ENCODE results near the gene ZCCHC7.

The ZCCHC7 gene

GRCh38 chr9:37382982-37383357 is 262.6 kb downstream of the ZCCHC7 start:
- H3K4me3 ChIP-seq (ENCODE audit: insufficient read length, low read depth), result no peak overlapping the region
- peaks cover 3% of the 10 kb centered on the region for H3K4me1 ChIP-seq (ENCODE audit: insufficient read depth, insufficient read length)
- no peak for TF ChIP-seq ZNF274 (IDR thresholded peaks at IDR 0.05; ENCODE audit: low read depth, low read length)
- no peak for TF ChIP-seq YY1 (IDR thresholded peaks at IDR 0.05; ENCODE audit: insufficient read depth, insufficient read length)
- no peak for TF ChIP-seq SUZ12 (IDR thresholded peaks at IDR 0.05; ENCODE audit: extremely low read depth, insufficient read depth, insufficient read length)
- H3K9ac ChIP-seq (ENCODE audit: insufficient read length, low read depth), result no peak overlapping the region
- no peaks in the 10 kb centered on the region for H3K36me3 ChIP-seq (ENCODE audit: insufficient read depth, insufficient read length, low read length)
- DNase-seq (ENCODE audit: low read depth, low spot score), result no peak
- H3K27me3 ChIP-seq (ENCODE audit: insufficient read depth, insufficient read length), result no peaks in the 10 kb centered on the region
- peaks cover 5% of the 10 kb centered on the region; the same call in 1 of the 2 replicates for H3K9me3 ChIP-seq (ENCODE audit: insufficient read depth, low read length)

DNA sequence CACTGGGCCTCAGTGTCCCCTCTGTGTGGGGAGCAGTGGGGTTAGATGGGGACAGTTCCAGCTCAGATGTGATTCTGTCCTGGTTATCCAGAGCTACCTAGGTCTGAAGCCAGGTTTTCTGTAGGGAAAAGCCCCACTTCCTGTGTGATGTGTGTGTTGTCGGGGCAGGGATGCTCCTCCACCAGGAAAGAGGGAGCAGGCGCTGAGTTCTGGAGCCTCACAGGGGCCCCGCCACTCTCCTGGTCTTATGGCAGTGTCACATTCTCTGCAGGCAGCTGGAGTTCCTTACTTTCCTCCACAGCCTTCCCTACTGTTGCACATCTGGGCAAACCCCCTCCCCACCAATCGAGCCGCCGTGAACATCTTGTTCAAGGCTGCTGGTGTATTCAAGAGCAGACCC is 263.0 kb downstream of the ZCCHC7 start:
- H3K9ac ChIP-seq (ENCODE audit: insufficient read length, low read depth), result no peak overlapping the region
- H3K36me3 ChIP-seq (ENCODE audit: insufficient read depth, insufficient read length, low read length), result no peaks in the 10 kb centered on the region
- peaks cover 5% of the 10 kb centered on the region; the same call in 1 of the 2 replicates for H3K9me3 ChIP-seq (ENCODE audit: insufficient read depth, low read length)
- TF ChIP-seq ZNF274 (IDR thresholded peaks at IDR 0.05; ENCODE audit: low read depth, low read length) (no peak), YY1 (IDR thresholded peaks at IDR 0.05; ENCODE audit: insufficient read depth, insufficient read length) (no peak), SUZ12 (IDR thresholded peaks at IDR 0.05; ENCODE audit: extremely low read depth, insufficient read depth, insufficient read length) (no peak)
- no peak for DNase-seq (ENCODE audit: low read depth, low spot score)
- H3K4me3 ChIP-seq (ENCODE audit: insufficient read length, low read depth), result no peak overlapping the region
- peaks cover 3% of the 10 kb centered on the region for H3K4me1 ChIP-seq (ENCODE audit: insufficient read depth, insufficient read length)
- H3K27me3 ChIP-seq (ENCODE audit: insufficient read depth, insufficient read length), result no peaks in the 10 kb centered on the region

- Histone ChIP-seq H3K27me3 (ENCODE audit: insufficient read depth, insufficient read length) (no peaks in the 10 kb centered on the region), H3K9ac (ENCODE audit: insufficient read length, low read depth) (no peak overlapping the region), H3K9me3 (ENCODE audit: insufficient read depth, low read length) (peaks cover 5% of the 10 kb centered on the region; the same call in 1 of the 2 replicates), H3K4me3 (ENCODE audit: insufficient read length, low read depth) (no peak overlapping the region), H3K4me1 (ENCODE audit: insufficient read depth, insufficient read length) (peaks cover 3% of the 10 kb centered on the region), H3K36me3 (ENCODE audit: insufficient read depth, insufficient read length, low read length) (no peaks in the 10 kb centered on the region)
- no peak for TF ChIP-seq SUZ12 (IDR thresholded peaks at IDR 0.05; ENCODE audit: extremely low read depth, insufficient read depth, insufficient read length)
- no peak for TF ChIP-seq YY1 (IDR thresholded peaks at IDR 0.05; ENCODE audit: insufficient read depth, insufficient read length)
- TF ChIP-seq ZNF274 (IDR thresholded peaks at IDR 0.05; ENCODE audit: low read depth, low read length), result no peak
- DNase-seq (ENCODE audit: low read depth, low spot score), result no peak
Observed at GRCh38 chr9:37383876-37384746, 263.7 kb downstream of the ZCCHC7 start.

- Histone ChIP-seq H3K4me3 (ENCODE audit: insufficient read length, low read depth) (no peak overlapping the region), H3K27me3 (ENCODE audit: insufficient read depth, insufficient read length) (no peaks in the 10 kb centered on the region), H3K36me3 (ENCODE audit: insufficient read depth, insufficient read length, low read length) (no peaks in the 10 kb centered on the region), H3K9ac (ENCODE audit: insufficient read length, low read depth) (no peak overlapping the region), H3K9me3 (ENCODE audit: insufficient read depth, low read length) (peaks cover 5% of the 10 kb centered on the region; the same call in 1 of the 2 replicates), H3K4me1 (ENCODE audit: insufficient read depth, insufficient read length) (peaks cover 3% of the 10 kb centered on the region)
- TF ChIP-seq SUZ12 (IDR thresholded peaks at IDR 0.05; ENCODE audit: extremely low read depth, insufficient read depth, insufficient read length) (no peak), ZNF274 (IDR thresholded peaks at IDR 0.05; ENCODE audit: low read depth, low read length) (no peak), YY1 (IDR thresholded peaks at IDR 0.05; ENCODE audit: insufficient read depth, insufficient read length) (no peak)
- no peak for DNase-seq (ENCODE audit: low read depth, low spot score)
Observed at GRCh38 chr9:37385286-37385685, 264.9 kb downstream of the ZCCHC7 start.

DNA sequence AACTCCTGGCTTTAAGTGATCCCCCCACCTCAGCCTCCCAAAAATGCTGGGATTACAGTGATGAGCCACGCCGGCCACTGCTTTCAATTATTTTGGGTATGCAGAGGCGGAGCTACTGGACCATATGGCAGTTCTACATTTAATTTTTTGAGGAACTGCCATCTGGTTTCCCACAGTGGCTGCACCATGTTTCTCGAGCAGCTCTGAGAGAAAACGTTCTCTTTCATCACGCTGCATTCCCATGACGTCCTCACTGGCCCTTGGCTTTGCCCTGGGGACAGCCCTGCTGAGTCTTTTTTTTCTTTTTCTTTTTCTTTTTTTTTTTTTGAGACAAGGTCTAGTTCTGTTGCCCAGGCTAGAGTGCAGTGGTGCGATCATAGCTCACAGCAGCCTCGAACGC is 266.6 kb downstream of the ZCCHC7 start:
- no peak overlapping the region for H3K9ac ChIP-seq (ENCODE audit: insufficient read length, low read depth)
- no peak for DNase-seq (ENCODE audit: low read depth, low spot score)
- H3K4me1 ChIP-seq (ENCODE audit: insufficient read depth, insufficient read length), result peaks cover 3% of the 10 kb centered on the region
- no peak overlapping the region for H3K4me3 ChIP-seq (ENCODE audit: insufficient read length, low read depth)
- H3K27me3 ChIP-seq (ENCODE audit: insufficient read depth, insufficient read length), result no peaks in the 10 kb centered on the region
- peaks cover 4% of the 10 kb centered on the region; the same call in 1 of the 2 replicates for H3K9me3 ChIP-seq (ENCODE audit: insufficient read depth, low read length)
- no peak for TF ChIP-seq ZNF274 (IDR thresholded peaks at IDR 0.05; ENCODE audit: low read depth, low read length)
- TF ChIP-seq SUZ12 (IDR thresholded peaks at IDR 0.05; ENCODE audit: extremely low read depth, insufficient read depth, insufficient read length), result no peak
- no peak for TF ChIP-seq YY1 (IDR thresholded peaks at IDR 0.05; ENCODE audit: insufficient read depth, insufficient read length)
- no peaks in the 10 kb centered on the region for H3K36me3 ChIP-seq (ENCODE audit: insufficient read depth, insufficient read length, low read length)

DNA sequence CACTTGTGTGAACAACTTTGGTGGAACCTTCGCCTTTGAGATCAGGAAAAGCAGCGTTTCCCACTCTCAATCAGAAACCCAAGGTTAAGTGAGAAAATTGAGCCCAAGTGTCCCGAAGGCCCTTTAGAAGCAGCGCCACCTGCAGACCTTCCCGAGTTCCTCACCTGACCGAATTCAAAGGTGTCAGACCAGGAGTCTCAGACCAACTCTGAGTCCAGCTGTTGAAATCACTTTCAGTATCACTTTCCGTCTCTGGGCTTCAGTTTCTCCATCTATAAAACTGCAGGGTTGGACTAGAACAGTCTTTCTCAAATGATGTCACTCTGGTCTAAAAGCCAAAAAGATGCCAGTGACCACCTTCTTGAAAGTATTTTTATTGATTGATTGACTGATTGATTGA is 270.4 kb downstream of the ZCCHC7 start:
- Histone ChIP-seq H3K9me3 (ENCODE audit: insufficient read depth, low read length) (no peaks in the 10 kb centered on the region), H3K9ac (ENCODE audit: insufficient read length, low read depth) (no peak overlapping the region)
- DNase-seq (ENCODE audit: low read depth, low spot score), result no peak

GRCh38 chr9:37392272-37392671 is 271.9 kb downstream of the ZCCHC7 start:
- no peaks in the 10 kb centered on the region for H3K36me3 ChIP-seq (ENCODE audit: insufficient read depth, insufficient read length, low read length)
- no peak overlapping the region for H3K9ac ChIP-seq (ENCODE audit: insufficient read length, low read depth)
- H3K4me3 ChIP-seq (ENCODE audit: insufficient read length, low read depth), result no peak overlapping the region
- no peaks in the 10 kb centered on the region for H3K27me3 ChIP-seq (ENCODE audit: insufficient read depth, insufficient read length)
- H3K9me3 ChIP-seq (ENCODE audit: insufficient read depth, low read length), result no peaks in the 10 kb centered on the region
- TF ChIP-seq SUZ12 (IDR thresholded peaks at IDR 0.05; ENCODE audit: extremely low read depth, insufficient read depth, insufficient read length), result no peak
- TF ChIP-seq YY1 (IDR thresholded peaks at IDR 0.05; ENCODE audit: insufficient read depth, insufficient read length), result no peak
- no peak for TF ChIP-seq ZNF274 (IDR thresholded peaks at IDR 0.05; ENCODE audit: low read depth, low read length)
- no peak for DNase-seq (ENCODE audit: low read depth, low spot score)
- no peaks in the 10 kb centered on the region for H3K4me1 ChIP-seq (ENCODE audit: insufficient read depth, insufficient read length)

More for the DNA sequence above, 270.4 kb downstream of the ZCCHC7 start:
- Histone ChIP-seq H3K27me3 (ENCODE audit: insufficient read depth, insufficient read length) (no peaks in the 10 kb centered on the region), H3K4me1 (ENCODE audit: insufficient read depth, insufficient read length) (no peaks in the 10 kb centered on the region), H3K4me3 (ENCODE audit: insufficient read length, low read depth) (no peak overlapping the region), H3K36me3 (ENCODE audit: insufficient read depth, insufficient read length, low read length) (no peaks in the 10 kb centered on the region)
- TF ChIP-seq ZNF274 (IDR thresholded peaks at IDR 0.05; ENCODE audit: low read depth, low read length) (no peak), SUZ12 (IDR thresholded peaks at IDR 0.05; ENCODE audit: extremely low read depth, insufficient read depth, insufficient read length) (no peak), YY1 (IDR thresholded peaks at IDR 0.05; ENCODE audit: insufficient read depth, insufficient read length) (no peak)

Data from NT2/D1 (cell line).